K562 (cell line): Measurements from ENCODE around the gene NAA38. TPM values are rescaled to one million over a fixed set of nuclear protein-coding genes. Genes with fewer than 3 reads are reported as not detected.

Experiments used
- DEAF1 ChIP-seq: fragments of 450-650 bp; formaldehyde crosslinking; IDR thresholded peaks from 2 replicates; pipeline ENCODE4 v1.4.0; 2020; ENCODE audit warnings: mild to moderate bottlenecking, moderate library complexity
- FOXM1 ChIP-seq, 2 experiments: fragments of 450-650 bp in 1 of 2; sonication (generic) in 1 of 2; formaldehyde crosslinking in 1 of 2; IDR thresholded peaks; 2 replicates each; pipeline versions ENCODE4 v1.6.1 to v1.9.0; 2017 to 2022; ENCODE audit warnings: low read depth in 2 of 2, mild to moderate bottlenecking in 2 of 2, missing genetic modification reagents in 1 of 2, moderate library complexity in 1 of 2
- HDAC1 ChIP-seq, 2 experiments: fragments of 450-650 bp; IDR thresholded peaks; 2 replicates each; pipeline ENCODE4 v1.6.1; 2016 to 2017; ENCODE audit warnings: inconsistent platforms in 1 of 2, mild to moderate bottlenecking in 1 of 2, moderate library complexity in 1 of 2
- HSF4 ChIP-seq: fragments of 250-450 bp; sonication (Bioruptor Pico); IDR thresholded peaks from 2 replicates; pipeline ENCODE4 v2.1.2; 2022; ENCODE audit warnings: mild to moderate bottlenecking, moderate library complexity, borderline replicate concordance
- POLR2AphosphoS2 ChIP-seq: IDR thresholded peaks from 2 replicates; pipeline ENCODE4 v1.6.1; 2012; ENCODE audit warnings: low read length, improper control_type of control experiment
- RBM17 ChIP-seq: fragments of 200-400 bp; formaldehyde crosslinking; IDR thresholded peaks from 2 replicates; pipeline ENCODE4 v1.6.1; 2017; ENCODE audit warnings: low read depth, mild to moderate bottlenecking, low read length, borderline replicate concordance
- TAF1 ChIP-seq: IDR thresholded peaks from 2 replicates; pipeline ENCODE4 v1.6.1; 2011; ENCODE audit warnings: mild to moderate bottlenecking, low read length, moderate library complexity; ENCODE audit not compliant: insufficient read depth, control insufficient read depth, severe bottlenecking; ENCODE audit errors: extremely low read depth
- TEAD1 ChIP-seq, 2 experiments: fragments of 450-650 bp in 1 of 2; sonication (generic) in 1 of 2; formaldehyde crosslinking; IDR thresholded peaks; 2 replicates each; pipeline versions ENCODE4 v1.4.0 to v1.8.0; 2020 to 2022; ENCODE audit warnings: mild to moderate bottlenecking in 2 of 2, missing genetic modification reagents in 1 of 2
- TEAD4 ChIP-seq, 2 experiments: sonication (generic) in 1 of 2; formaldehyde crosslinking in 1 of 2; IDR thresholded peaks; 2 replicates each; pipeline versions ENCODE4 v1.6.1 to v1.8.0; 2012 to 2022; ENCODE audit warnings: borderline replicate concordance in 1 of 2, inconsistent platforms in 1 of 2, low read length in 1 of 2, mild to moderate bottlenecking in 1 of 2, missing genetic modification reagents in 1 of 2
- THAP7 ChIP-seq: fragments of 250-450 bp; sonication (Bioruptor Pico); IDR thresholded peaks from 2 replicates; pipeline ENCODE4 v1.5.0; 2021
- ZBTB8A ChIP-seq: fragments of 450-650 bp; IDR thresholded peaks from 2 replicates; pipeline ENCODE4 v1.6.1; 2018; ENCODE audit warnings: mild to moderate bottlenecking, moderate library complexity; ENCODE audit not compliant: partially characterized antibody
- ZNF146 ChIP-seq: IDR thresholded peaks from one replicate; pipeline ENCODE4 v1.6.1; 2018; ENCODE audit warnings: missing compliant biosample characterization; ENCODE audit not compliant: unreplicated experiment
- ZNF347 ChIP-seq: fragments of 450-650 bp; formaldehyde crosslinking; IDR thresholded peaks from 2 replicates; pipeline ENCODE4 v1.4.0; 2020; ENCODE audit warnings: low read depth, mild to moderate bottlenecking, moderate library complexity
- ZNF77 ChIP-seq: fragments of 250-450 bp; sonication (Bioruptor Pico); IDR thresholded peaks from 2 replicates; pipeline ENCODE4 v1.5.0; 2020
- ZNF830 ChIP-seq: fragments of 250-450 bp; sonication (Bioruptor Pico); IDR thresholded peaks from 2 replicates; pipeline ENCODE4 v1.5.0; 2021; ENCODE audit warnings: mild to moderate bottlenecking
- polyA plus RNA-seq, 8 experiments: library from polyadenylated mRNA; depleted of rRNA in 4 of 8; stranded (reverse) in 5 of 8; unstranded in 3 of 8; fragments of >200 nt; fragmentation: Nextera tagmentation in 2 of 8; fragmentation: Illumina TruSeq in 1 of 8; extraction: Ambion mirVana in 2 of 8; extraction: Trizol in 1 of 8; gene quantifications; 2 replicates each; pipeline versions ENCODE4 v1.2.1 to v1.2.3, GENCODE V29; 2011 to 2014; ENCODE audit warnings: inconsistent platforms in 1 of 8, missing spikeins in 1 of 8
- total RNA-seq, 7 experiments: library from RNA; depleted of rRNA in 6 of 7; stranded (reverse); fragments of >200 nt in 6 of 7; fragmentation: Illumina TruSeq in 2 of 7; extraction: Trizol in 2 of 7; gene quantifications; 2 replicates each; pipeline versions ENCODE4 v1.2.1 to v1.2.3, GENCODE V29; 2011 to 2021; ENCODE audit warnings: low replicate concordance in 1 of 7
- TF ChIP-seq, protein P1 (sequence below): fragments of 250-450 bp; sonication (Bioruptor Pico); IDR thresholded peaks from 2 replicates; pipeline ENCODE4 v1.8.0; 2021; ENCODE audit warnings: mild to moderate bottlenecking, moderate library complexity
- TF ChIP-seq, protein P2 (sequence below), 3 experiments: fragments of 200-800 bp in 1 of 3; fragments of 250-450 bp in 1 of 3; fragments of 450-650 bp in 1 of 3; sonication (Bioruptor Pico) in 1 of 3; sonication (Bioruptor generic) in 1 of 3; formaldehyde crosslinking in 1 of 3; IDR thresholded peaks; 2 replicates each; pipeline versions ENCODE4 v1.6.1 to v1.8.0; 2016 to 2022; ENCODE audit warnings: mild to moderate bottlenecking in 2 of 3, missing genetic modification characterization in 2 of 3, missing compliant biosample characterization in 1 of 3, moderate library complexity in 1 of 3

NAA38 gene
- total and polyA plus RNA-seq, 9 of the 15 experiments (the other 6 are each of a cell fraction or from before 2014, with no cell fraction given), result 16.4 to 99.8 (median 57.3) TPM

DNA sequence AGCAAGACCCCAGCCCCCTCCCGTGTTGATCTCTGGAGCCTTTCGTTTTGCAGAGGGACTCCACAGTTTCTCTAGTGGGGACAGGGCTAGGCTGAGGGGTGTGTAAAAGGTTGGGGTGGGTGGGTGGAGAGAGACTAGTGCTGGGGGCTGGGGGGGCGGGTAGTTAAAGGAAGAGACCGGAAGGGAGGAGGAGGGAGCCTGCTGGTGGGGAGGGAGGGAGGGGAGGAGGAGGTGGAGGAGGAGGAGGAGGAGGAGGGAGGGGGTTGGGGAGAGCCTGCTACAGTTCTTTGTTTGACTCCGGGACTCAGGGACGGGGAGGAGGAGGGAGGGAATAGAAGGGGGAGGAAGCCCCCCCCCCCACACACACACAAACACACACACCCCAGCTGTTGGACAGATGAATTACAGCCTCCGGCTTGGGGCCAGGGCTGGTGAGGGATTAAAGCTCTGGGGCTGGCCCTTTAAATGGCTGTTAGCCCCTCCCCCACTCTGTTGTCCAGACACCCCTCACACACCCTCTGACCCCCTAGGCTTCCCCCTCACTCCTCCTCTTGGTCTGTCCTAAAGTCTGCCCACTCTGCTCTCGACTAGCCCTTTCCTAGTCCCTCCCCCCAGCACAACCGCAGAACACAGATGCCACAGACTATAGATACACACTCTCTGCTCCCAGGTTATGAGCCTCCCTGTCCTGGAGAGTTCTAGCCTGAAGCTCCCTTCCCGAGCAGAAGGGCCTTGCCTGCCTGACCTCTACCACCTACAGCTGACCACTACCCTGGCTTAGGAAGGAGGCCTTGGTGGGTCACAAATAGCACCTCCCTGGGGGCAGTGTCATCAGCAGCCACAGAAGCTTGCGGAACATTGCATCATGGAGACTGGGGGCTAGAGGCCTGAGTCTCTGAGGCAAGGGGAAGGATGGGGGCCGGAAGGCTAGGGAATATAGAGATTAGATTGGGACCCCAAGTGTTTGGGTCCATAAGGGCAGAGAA lies 19.0 kb downstream of the NAA38 start (continued):
- TF ChIP-seq RBM17 (no peak), ZNF830 (CRISPR knock-in tag) (no peak), TEAD4 (IDR thresholded peaks at IDR 0.05; ENCODE audit: low read length) (no peak), TEAD4 (CRISPR knock-in tag; IDR thresholded peaks at IDR 0.05; ENCODE audit: borderline replicate concordance) (no peak), ZNF347 (CRISPR knock-in tag) (no peak), ZNF146 (CRISPR knock-in tag) (no peak), ZNF77 (CRISPR knock-in tag) (no peak), FOXM1 (IDR thresholded peaks at IDR 0.05; ENCODE audit: low read depth) (no peak), FOXM1 (CRISPR knock-in tag; IDR thresholded peaks at IDR 0.05; ENCODE audit: low read depth) (no peak), THAP7 (CRISPR knock-in tag) (no peak), HSF4 (CRISPR knock-in tag) (no peak), ZBTB8A (no peak), POLR2AphosphoS2 (peak; percentile 45; the same call in 1 of the 2 replicates), DEAF1 (CRISPR knock-in tag) (no peak), HDAC1 (IDR thresholded peaks at IDR 0.05) (peak in 1 of 2 experiments; percentile 51; a peak in 2 of 4 replicates), TEAD1 (CRISPR knock-in tag; IDR thresholded peaks at IDR 0.05) (0 out of 4 replicates have a peak, but pooled peaks of 1 of the 2 experiments have one; percentile 39), TAF1 (peak; percentile 28)
- TF ChIP-seq, protein P1, sequence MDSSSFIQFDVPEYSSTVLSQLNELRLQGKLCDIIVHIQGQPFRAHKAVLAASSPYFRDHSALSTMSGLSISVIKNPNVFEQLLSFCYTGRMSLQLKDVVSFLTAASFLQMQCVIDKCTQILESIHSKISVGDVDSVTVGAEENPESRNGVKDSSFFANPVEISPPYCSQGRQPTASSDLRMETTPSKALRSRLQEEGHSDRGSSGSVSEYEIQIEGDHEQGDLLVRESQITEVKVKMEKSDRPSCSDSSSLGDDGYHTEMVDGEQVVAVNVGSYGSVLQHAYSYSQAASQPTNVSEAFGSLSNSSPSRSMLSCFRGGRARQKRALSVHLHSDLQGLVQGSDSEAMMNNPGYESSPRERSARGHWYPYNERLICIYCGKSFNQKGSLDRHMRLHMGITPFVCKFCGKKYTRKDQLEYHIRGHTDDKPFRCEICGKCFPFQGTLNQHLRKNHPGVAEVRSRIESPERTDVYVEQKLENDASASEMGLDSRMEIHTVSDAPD (CRISPR knock-in tag), result no peak
- TF ChIP-seq, protein P2, sequence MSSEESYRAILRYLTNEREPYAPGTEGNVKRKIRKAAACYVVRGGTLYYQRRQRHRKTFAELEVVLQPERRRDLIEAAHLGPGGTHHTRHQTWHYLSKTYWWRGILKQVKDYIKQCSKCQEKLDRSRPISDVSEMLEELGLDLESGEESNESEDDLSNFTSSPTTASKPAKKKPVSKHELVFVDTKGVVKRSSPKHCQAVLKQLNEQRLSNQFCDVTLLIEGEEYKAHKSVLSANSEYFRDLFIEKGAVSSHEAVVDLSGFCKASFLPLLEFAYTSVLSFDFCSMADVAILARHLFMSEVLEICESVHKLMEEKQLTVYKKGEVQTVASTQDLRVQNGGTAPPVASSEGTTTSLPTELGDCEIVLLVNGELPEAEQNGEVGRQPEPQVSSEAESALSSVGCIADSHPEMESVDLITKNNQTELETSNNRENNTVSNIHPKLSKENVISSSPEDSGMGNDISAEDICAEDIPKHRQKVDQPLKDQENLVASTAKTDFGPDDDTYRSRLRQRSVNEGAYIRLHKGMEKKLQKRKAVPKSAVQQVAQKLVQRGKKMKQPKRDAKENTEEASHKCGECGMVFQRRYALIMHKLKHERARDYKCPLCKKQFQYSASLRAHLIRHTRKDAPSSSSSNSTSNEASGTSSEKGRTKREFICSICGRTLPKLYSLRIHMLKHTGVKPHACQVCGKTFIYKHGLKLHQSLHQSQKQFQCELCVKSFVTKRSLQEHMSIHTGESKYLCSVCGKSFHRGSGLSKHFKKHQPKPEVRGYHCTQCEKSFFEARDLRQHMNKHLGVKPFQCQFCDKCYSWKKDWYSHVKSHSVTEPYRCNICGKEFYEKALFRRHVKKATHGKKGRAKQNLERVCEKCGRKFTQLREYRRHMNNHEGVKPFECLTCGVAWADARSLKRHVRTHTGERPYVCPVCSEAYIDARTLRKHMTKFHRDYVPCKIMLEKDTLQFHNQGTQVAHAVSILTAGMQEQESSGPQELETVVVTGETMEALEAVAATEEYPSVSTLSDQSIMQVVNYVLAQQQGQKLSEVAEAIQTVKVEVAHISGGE (CRISPR knock-in tag; IDR thresholded peaks at IDR 0.05), result no peak
